Stimulated activated CD8-positive, alpha-beta memory T cell treated with anti-CD3 and anti-CD28 coated beads, Interleukin-4, amount 100 ng/mL, for 1 hour (primary cell): ENCODE data around the gene MND1.
"Not testable (repeated sequence)": the region's sequence is repeated elsewhere in the genome, so short reads cannot be mapped to it uniquely, and the experiment has no call there.

Source experiments
- DNase-seq, 2 donors: peaks; one replicate each; pipeline ENCODE4 v3.0.0-alpha.2; 2020; ENCODE audit warnings: low read depth in 2 of 2, low spot score in 1 of 2

Gene MND1

GRCh38 chr4:153401501-153401900 is 57.0 kb downstream of the MND1 start:
- no peak for DNase-seq

GRCh38 chr4:153402366-153402765 is 57.9 kb downstream of the MND1 start:
- no peak for DNase-seq

- DNase-seq = no peak
Observed at GRCh38 chr4:153403726-153404125, 59.2 kb downstream of the MND1 start.

GRCh38 chr4:153407906-153408305 is 63.4 kb downstream of the MND1 start:
- DNase-seq = no peak

- DNase-seq = no peak
Observed at GRCh38 chr4:153408932-153409331, 64.4 kb downstream of the MND1 start.

GRCh38 chr4:153409412-153409811 is 64.9 kb downstream of the MND1 start:
- DNase-seq = no peak

- no peak for DNase-seq
Observed at GRCh38 chr4:153409924-153410501, 65.5 kb downstream of the MND1 start.

- DNase-seq = no peak
Observed at GRCh38 chr4:153413842-153414241, 69.4 kb downstream of the MND1 start.

- DNase-seq = not testable (repeated sequence)
Observed at GRCh38 chr4:153416456-153416855, 72.0 kb downstream of the MND1 start.

- DNase-seq = no peak
Observed at GRCh38 chr4:153418121-153418520, 73.6 kb downstream of the MND1 start.

- no peak for DNase-seq
Observed at GRCh38 chr4:153418558-153418957, 74.1 kb downstream of the MND1 start.

GRCh38 chr4:153419029-153419428 is 74.5 kb downstream of the MND1 start:
- no peak for DNase-seq

GRCh38 chr4:153419673-153420278 is 75.3 kb downstream of the MND1 start:
- DNase-seq = no peak

GRCh38 chr4:153420361-153420760 is 75.9 kb downstream of the MND1 start:
- DNase-seq = no peak

GRCh38 chr4:153421941-153422340 is 77.5 kb downstream of the MND1 start:
- DNase-seq = no peak

- no peak for DNase-seq
Observed at GRCh38 chr4:153426207-153426885, 81.9 kb downstream of the MND1 start.

- no peak for DNase-seq
Observed at GRCh38 chr4:153427363-153428071, 83.0 kb downstream of the MND1 start.

- no peak for DNase-seq
Observed at GRCh38 chr4:153428941-153429475, 84.5 kb downstream of the MND1 start.

GRCh38 chr4:153432965-153433753 is 88.7 kb downstream of the MND1 start:
- DNase-seq = peak in 1 of 2 donors; percentile 22

- DNase-seq = no peak
Observed at GRCh38 chr4:153433754-153434105, 89.2 kb downstream of the MND1 start.

- DNase-seq = no peak
Observed at GRCh38 chr4:153434190-153434589, 89.7 kb downstream of the MND1 start.
